Hair follicular keratinocyte (primary cell): ENCODE data around the gene SUN1. TPM values are rescaled to one million over a fixed set of nuclear protein-coding genes. Genes with fewer than 3 reads are reported as not detected.

Experiments used
- total RNA-seq: library from RNA; depleted of rRNA; stranded (reverse); fragments of >200 nt; gene quantifications from 2 replicates; pipeline ENCODE4 v1.2.3, GENCODE V29; 2015

Gene SUN1, protein sequence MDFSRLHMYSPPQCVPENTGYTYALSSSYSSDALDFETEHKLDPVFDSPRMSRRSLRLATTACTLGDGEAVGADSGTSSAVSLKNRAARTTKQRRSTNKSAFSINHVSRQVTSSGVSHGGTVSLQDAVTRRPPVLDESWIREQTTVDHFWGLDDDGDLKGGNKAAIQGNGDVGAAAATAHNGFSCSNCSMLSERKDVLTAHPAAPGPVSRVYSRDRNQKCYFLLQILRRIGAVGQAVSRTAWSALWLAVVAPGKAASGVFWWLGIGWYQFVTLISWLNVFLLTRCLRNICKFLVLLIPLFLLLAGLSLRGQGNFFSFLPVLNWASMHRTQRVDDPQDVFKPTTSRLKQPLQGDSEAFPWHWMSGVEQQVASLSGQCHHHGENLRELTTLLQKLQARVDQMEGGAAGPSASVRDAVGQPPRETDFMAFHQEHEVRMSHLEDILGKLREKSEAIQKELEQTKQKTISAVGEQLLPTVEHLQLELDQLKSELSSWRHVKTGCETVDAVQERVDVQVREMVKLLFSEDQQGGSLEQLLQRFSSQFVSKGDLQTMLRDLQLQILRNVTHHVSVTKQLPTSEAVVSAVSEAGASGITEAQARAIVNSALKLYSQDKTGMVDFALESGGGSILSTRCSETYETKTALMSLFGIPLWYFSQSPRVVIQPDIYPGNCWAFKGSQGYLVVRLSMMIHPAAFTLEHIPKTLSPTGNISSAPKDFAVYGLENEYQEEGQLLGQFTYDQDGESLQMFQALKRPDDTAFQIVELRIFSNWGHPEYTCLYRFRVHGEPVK
- total RNA-seq: 88.6 and 96.7 TPM in 2 replicates

DNA sequence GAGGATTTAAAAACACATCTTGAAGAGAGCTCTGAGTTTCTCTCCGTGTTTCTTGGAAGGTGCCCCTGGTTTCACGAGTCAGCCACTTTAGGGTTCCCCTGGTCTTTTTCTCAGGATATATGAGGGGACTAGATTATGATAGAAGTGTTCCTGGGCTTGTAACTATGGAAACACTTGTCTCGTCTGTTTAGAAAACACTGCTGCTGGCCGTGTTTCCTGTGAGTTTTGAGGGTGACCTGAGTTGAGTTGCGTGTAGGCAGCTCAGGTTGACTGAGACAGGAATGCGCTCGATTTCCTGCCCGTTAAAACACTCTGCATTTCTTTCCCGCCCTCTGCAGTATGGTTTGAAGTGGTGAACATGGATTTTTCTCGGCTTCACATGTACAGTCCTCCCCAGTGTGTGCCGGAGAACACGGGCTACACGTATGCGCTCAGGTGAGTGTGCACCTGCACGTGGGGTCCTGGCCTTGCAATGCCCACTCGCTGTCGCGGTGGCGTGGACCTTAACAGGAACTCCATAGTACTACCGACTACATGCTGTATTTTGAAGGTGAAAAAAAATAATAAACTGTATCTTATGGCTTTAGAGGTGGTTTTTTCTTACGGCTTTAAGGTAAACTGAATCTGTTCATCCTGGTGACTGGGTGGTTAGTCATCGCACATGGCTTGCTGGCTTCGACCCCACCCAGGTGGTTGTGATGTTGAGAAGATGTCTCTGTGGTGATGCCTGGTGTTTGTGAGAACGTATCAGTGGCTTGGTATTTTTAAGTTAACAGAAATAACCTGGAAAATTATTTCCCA is at the start of gene SUN1:
Gene SUN1, plus strand, starts transcription at position 310 of the 801 bp plus-strand sequence. Its CDS starts 49 bp downstream, at position 359.

DNA sequence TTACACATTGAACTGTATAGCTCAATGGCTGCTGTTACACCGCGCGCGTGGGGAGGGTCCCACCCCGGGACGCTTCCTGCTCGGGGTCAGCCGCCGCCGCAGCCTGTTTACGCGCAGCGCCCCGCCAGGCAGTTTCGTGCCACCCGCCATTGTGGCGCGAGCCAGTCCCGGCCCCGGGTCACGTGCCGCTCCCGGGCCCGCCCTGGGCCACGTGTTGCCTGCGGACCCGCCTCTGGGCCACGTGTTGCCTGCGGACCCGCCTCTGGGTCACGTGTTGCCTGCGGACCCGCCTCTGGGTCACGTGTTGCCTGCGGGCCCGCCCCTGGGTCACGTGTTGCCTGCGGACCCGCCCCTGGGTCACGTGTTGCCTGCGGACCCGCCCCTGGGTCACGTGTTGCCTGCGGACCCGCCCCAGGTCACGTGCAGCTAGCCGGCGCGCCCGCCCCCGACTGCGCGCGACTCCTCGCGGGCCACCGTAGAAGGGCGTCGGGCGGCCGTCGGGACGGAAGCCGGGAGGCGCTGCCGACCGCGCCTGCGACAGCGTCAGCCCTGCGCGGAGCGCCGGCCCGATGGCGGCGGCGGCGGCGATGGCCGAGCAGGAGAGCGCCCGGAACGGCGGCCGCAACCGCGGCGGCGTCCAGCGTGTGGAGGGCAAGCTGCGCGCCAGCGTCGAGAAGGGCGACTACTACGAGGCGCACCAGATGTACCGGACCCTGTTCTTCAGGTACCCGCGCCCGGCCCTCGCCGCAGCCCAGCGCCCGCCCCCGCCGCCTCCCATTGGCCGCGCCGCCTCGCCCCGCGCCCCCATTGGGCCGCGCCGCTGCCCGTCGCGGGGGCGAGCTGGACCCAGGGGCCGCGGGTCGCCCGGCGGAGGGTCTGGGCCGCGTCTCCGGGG is 44.0 kb downstream of the SUN1 start, which contains the start of gene GET4:
Gene GET4, plus strand, starts transcription at position 478 of the 895 bp plus-strand sequence. Its CDS starts 92 bp downstream, at position 570.

Other genes starting within 250 kb of the SUN1 start
- 34.8 and 49.8 TPM in 2 replicates for gene DNAAF5, start 105.8 kb upstream of the SUN1 start, total RNA-seq
- gene PRKAR1B, start 105.2 kb upstream of the SUN1 start, total RNA-seq: 11.2 and 15.6 TPM in 2 replicates
- gene GET4, start 44.1 kb downstream of the SUN1 start, total RNA-seq: 18.7 and 30.1 TPM in 2 replicates
- gene ADAP1, start 122.2 kb downstream of the SUN1 start, total RNA-seq: 9.9 and 31.4 TPM in 2 replicates
- 6.3 and 7.9 TPM in 2 replicates for gene COX19, start 143.1 kb downstream of the SUN1 start, total RNA-seq
- not detected in 2 replicates for gene CYP2W1, start 150.7 kb downstream of the SUN1 start, total RNA-seq
- not detected in 2 replicates for gene GPR146, start 212.1 kb downstream of the SUN1 start, total RNA-seq